Right lobe of liver (tissue), 4 donors: ENCODE measurements around the gene TMEM132D.

Experiments used
- POLR2A ChIP-seq: fragments of 450-650 bp; IDR thresholded peaks from one replicate; pipeline ENCODE4 v1.6.1; 2017; ENCODE audit warnings: antibody characterized with exemption, mild to moderate bottlenecking
- TF ChIP-seq, protein P1 (sequence below), 4 donors: fragments of 200-600 bp in 3 of 4; fragments of 450-650 bp in 1 of 4; IDR thresholded peaks; one replicate each; pipeline versions ENCODE4 v1.5.1 to v1.8.0; 2016 to 2022; ENCODE audit warnings: antibody characterized with exemption in 4 of 4, mild to moderate bottlenecking in 2 of 4
- donor health status: DM: no; HTN: no; CAD: no.
- donor health status: DM: no; HTN: no; CAD: no.
- donor health status: DM: no; HTN: yes; CAD: no.

DNA sequence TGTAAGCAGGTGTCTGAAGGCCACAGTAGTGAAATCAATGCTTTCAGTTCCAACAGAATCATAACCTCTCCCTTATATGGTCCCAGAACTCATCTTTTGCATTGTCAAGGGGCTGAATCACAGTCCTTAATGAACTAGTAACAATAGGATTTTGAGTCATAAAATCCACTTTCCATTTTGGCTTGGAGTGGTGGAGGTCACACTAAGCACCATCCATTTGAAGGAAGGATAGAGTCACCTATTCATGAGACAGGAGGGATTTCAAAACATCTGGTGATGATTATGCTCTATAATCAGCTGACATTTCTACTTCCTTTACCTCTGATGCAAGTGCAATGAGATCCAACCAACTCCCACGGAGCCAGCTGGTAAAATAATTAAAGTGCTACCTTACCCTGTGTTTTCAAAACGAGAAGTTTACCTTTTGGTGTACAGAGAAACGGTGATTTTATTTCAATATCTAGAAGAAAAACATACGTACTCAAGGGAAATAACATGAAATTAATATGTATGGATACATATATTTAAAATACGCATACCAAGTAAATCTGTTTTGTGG lies 59.1 kb downstream of the TMEM132D start:
- no peak for TF ChIP-seq POLR2A
- TF ChIP-seq, protein P1, sequence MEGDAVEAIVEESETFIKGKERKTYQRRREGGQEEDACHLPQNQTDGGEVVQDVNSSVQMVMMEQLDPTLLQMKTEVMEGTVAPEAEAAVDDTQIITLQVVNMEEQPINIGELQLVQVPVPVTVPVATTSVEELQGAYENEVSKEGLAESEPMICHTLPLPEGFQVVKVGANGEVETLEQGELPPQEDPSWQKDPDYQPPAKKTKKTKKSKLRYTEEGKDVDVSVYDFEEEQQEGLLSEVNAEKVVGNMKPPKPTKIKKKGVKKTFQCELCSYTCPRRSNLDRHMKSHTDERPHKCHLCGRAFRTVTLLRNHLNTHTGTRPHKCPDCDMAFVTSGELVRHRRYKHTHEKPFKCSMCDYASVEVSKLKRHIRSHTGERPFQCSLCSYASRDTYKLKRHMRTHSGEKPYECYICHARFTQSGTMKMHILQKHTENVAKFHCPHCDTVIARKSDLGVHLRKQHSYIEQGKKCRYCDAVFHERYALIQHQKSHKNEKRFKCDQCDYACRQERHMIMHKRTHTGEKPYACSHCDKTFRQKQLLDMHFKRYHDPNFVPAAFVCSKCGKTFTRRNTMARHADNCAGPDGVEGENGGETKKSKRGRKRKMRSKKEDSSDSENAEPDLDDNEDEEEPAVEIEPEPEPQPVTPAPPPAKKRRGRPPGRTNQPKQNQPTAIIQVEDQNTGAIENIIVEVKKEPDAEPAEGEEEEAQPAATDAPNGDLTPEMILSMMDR (IDR thresholded peaks at IDR 0.05): no peak
